HepG2 (cell line): ENCODE results near the gene ZNF593OS. TPM values are rescaled to one million over a fixed set of nuclear protein-coding genes. Genes with fewer than 3 reads are reported as not detected.

Experiments
- CERS6 ChIP-seq: sonication (generic); formaldehyde crosslinking; IDR thresholded peaks from 2 replicates; pipeline ENCODE4 v1.5.0; 2020; ENCODE audit warnings: missing genetic modification reagents
- CREM ChIP-seq, 2 experiments: sonication (generic) in 1 of 2; formaldehyde crosslinking in 1 of 2; IDR thresholded peaks; 2 replicates each; pipeline versions ENCODE4 v1.4.0 to v1.6.1; 2016 to 2020; ENCODE audit warnings: antibody characterized with exemption in 1 of 2, mild to moderate bottlenecking in 1 of 2, missing genetic modification reagents in 1 of 2
- DZIP1 ChIP-seq: sonication (generic); formaldehyde crosslinking; IDR thresholded peaks from 2 replicates; pipeline ENCODE4 v1.5.0; 2020; ENCODE audit warnings: mild to moderate bottlenecking, missing genetic modification reagents
- GABPB1 ChIP-seq: IDR thresholded peaks from 2 replicates; pipeline ENCODE4 v1.6.1; 2016; ENCODE audit warnings: mild to moderate bottlenecking, missing genetic modification reagents, moderate library complexity, missing compliant biosample characterization
- HNRNPLL ChIP-seq: fragments of 200-400 bp; formaldehyde crosslinking; IDR thresholded peaks from 2 replicates; pipeline ENCODE4 v1.6.1; 2017; ENCODE audit warnings: mild to moderate bottlenecking, low read depth, low read length; ENCODE audit not compliant: poor library complexity, severe bottlenecking
- MAZ ChIP-seq, 2 experiments: sonication (generic) in 1 of 2; formaldehyde crosslinking in 1 of 2; IDR thresholded peaks; 2 replicates each; pipeline versions ENCODE4 v1.5.0 to v1.6.1; 2012 to 2020; ENCODE audit warnings: low read depth in 2 of 2, mild to moderate bottlenecking in 2 of 2, borderline replicate concordance in 1 of 2, improper control_type of control experiment in 1 of 2, low read length in 1 of 2, missing genetic modification reagents in 1 of 2, moderate library complexity in 1 of 2
- NAIF1 ChIP-seq: sonication (generic); formaldehyde crosslinking; IDR thresholded peaks from 2 replicates; pipeline ENCODE4 v1.5.0; 2020; ENCODE audit warnings: mild to moderate bottlenecking, missing genetic modification reagents, borderline replicate concordance
- SNAPC2 ChIP-seq: sonication (generic); formaldehyde crosslinking; IDR thresholded peaks from 2 replicates; pipeline ENCODE4 v1.8.1; 2022; ENCODE audit warnings: mild to moderate bottlenecking, missing genetic modification reagents
- TEAD2 ChIP-seq: sonication (generic); formaldehyde crosslinking; IDR thresholded peaks from 2 replicates; pipeline ENCODE4 v1.9.0; 2021; ENCODE audit warnings: missing genetic modification reagents
- ZMAT5 ChIP-seq: sonication (generic); formaldehyde crosslinking; IDR thresholded peaks from 2 replicates; pipeline ENCODE4 v1.5.0; 2020; ENCODE audit warnings: mild to moderate bottlenecking, low read depth, missing genetic modification reagents, borderline replicate concordance
- ZNF253 ChIP-seq: sonication (generic); formaldehyde crosslinking; IDR thresholded peaks from 2 replicates; pipeline ENCODE4 v1.8.0; 2022; ENCODE audit warnings: mild to moderate bottlenecking, missing genetic modification reagents, borderline replicate concordance
- ZNF468 ChIP-seq: sonication (generic); formaldehyde crosslinking; IDR thresholded peaks from 2 replicates; pipeline ENCODE4 v1.8.0; 2022; ENCODE audit warnings: mild to moderate bottlenecking, moderate library complexity, missing genetic modification reagents
- ZNF530 ChIP-seq: sonication (generic); formaldehyde crosslinking; IDR thresholded peaks from 2 replicates; pipeline ENCODE4 v1.5.0; 2020; ENCODE audit warnings: low read depth, mild to moderate bottlenecking, missing genetic modification reagents
- ZNF564 ChIP-seq: sonication (generic); formaldehyde crosslinking; IDR thresholded peaks from 2 replicates; pipeline ENCODE4 v1.8.1; 2023; ENCODE audit warnings: mild to moderate bottlenecking, missing genetic modification reagents
- ZNF777 ChIP-seq: sonication (generic); formaldehyde crosslinking; IDR thresholded peaks from 2 replicates; pipeline ENCODE4 v1.4.0; 2020; ENCODE audit warnings: missing genetic modification reagents
- ZNF841 ChIP-seq: sonication (generic); formaldehyde crosslinking; IDR thresholded peaks from 2 replicates; pipeline ENCODE4 v1.8.1; 2023; ENCODE audit warnings: missing genetic modification reagents, borderline replicate concordance
- ZNF878 ChIP-seq: sonication (generic); formaldehyde crosslinking; IDR thresholded peaks from 2 replicates; pipeline ENCODE4 v1.8.1; 2023; ENCODE audit warnings: mild to moderate bottlenecking, missing genetic modification reagents, moderate library complexity
- ZSCAN21 ChIP-seq: sonication (generic); formaldehyde crosslinking; IDR thresholded peaks from 2 replicates; pipeline ENCODE4 v1.8.0; 2022; ENCODE audit warnings: mild to moderate bottlenecking, missing genetic modification reagents, moderate library complexity, borderline replicate concordance
- polyA plus RNA-seq, 8 experiments: library from polyadenylated mRNA; depleted of rRNA in 3 of 8; stranded (reverse) in 7 of 8; unstranded in 1 of 8; fragments of >200 nt; fragmentation: Illumina TruSeq in 4 of 8; extraction: Trizol in 4 of 8; gene quantifications; 2 replicates each; pipeline versions ENCODE4 v1.2.1 to v1.2.3, GENCODE V29; 2011 to 2016; ENCODE audit warnings: low read depth in 4 of 8, missing spikeins in 1 of 8, mixed read lengths in 1 of 8; ENCODE audit not compliant: insufficient read depth in 1 of 8
- total RNA-seq, 5 experiments: library from RNA; depleted of rRNA; stranded (reverse); fragments of >200 nt; fragmentation: Illumina TruSeq; extraction: Trizol; gene quantifications; 2 replicates each; pipeline ENCODE4 v1.2.3, GENCODE V29; 2016; ENCODE audit warnings: low read depth in 1 of 5
- TF ChIP-seq, protein P1 (sequence below): sonication (generic); formaldehyde crosslinking; IDR thresholded peaks from 2 replicates; pipeline ENCODE4 v1.4.0; 2020; ENCODE audit warnings: missing genetic modification reagents, borderline replicate concordance
- TF ChIP-seq, protein P2 (sequence below): sonication (generic); formaldehyde crosslinking; IDR thresholded peaks from 2 replicates; pipeline ENCODE4 v1.5.0; 2020; ENCODE audit warnings: mild to moderate bottlenecking, missing genetic modification reagents, borderline replicate concordance

Gene ZNF593OS
- total and polyA plus RNA-seq, 2 of the 13 experiments (the other 11 are each of a cell fraction or from before 2014, with no cell fraction given): not detected

DNA sequence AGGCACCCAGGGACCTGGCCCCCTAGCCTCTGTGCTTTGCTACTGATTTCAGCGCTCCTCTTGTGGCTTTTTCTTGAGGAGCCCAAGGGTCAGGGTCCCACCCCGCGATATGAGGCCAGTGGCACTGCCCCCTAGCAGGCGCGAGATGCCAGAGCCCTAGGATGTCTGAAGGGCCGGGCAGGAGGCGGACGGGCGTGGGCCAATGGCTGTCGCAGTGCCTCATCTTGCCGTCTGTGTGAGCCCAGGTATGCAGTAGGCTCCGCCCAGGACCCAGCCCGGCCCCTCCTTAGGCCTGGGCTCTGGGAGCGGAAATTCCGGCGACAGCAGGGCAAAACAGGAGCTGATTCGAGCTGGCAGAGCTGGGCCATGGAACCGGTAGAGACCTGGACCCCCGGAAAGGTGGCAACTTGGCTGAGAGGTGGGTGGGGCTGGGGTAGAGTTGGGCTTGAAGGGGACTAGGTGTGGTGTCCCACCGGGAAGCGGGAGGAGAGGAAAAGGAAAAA, 5.6 kb upstream of the ZNF593OS start, which contains the start of gene CNKSR1 (continued):
- TF ChIP-seq ZNF777 (CRISPR knock-in tag) (peak; percentile 57; the same call in 1 of the 2 replicates), ZNF564 (CRISPR knock-in tag) (no peak), CREM (IDR thresholded peaks at IDR 0.05) (no peak), CREM (CRISPR knock-in tag; IDR thresholded peaks at IDR 0.05) (no peak), ZSCAN21 (CRISPR knock-in tag) (0 out of 2 replicates have a peak, but pooled peaks have one; percentile 41), HNRNPLL (peak; percentile 83), ZMAT5 (CRISPR knock-in tag) (no peak), ZNF530 (no peak), SNAPC2 (no peak), ZNF253 (CRISPR knock-in tag) (no peak), NAIF1 (CRISPR knock-in tag) (no peak), ZNF841 (CRISPR knock-in tag) (no peak), ZNF468 (CRISPR knock-in tag) (no peak), CERS6 (CRISPR knock-in tag) (no peak), ZNF878 (CRISPR knock-in tag) (no peak), DZIP1 (CRISPR knock-in tag) (no peak), MAZ (IDR thresholded peaks at IDR 0.05; ENCODE audit: borderline replicate concordance, low read depth, low read length) (no peak), MAZ (CRISPR knock-in tag; IDR thresholded peaks at IDR 0.05; ENCODE audit: low read depth) (peak; percentile 42; the same call in 1 of the 2 replicates), GABPB1 (CRISPR knock-in tag) (peak; percentile 68; the same call in 1 of the 2 replicates), TEAD2 (CRISPR knock-in tag) (no peak)
- TF ChIP-seq, protein P1, sequence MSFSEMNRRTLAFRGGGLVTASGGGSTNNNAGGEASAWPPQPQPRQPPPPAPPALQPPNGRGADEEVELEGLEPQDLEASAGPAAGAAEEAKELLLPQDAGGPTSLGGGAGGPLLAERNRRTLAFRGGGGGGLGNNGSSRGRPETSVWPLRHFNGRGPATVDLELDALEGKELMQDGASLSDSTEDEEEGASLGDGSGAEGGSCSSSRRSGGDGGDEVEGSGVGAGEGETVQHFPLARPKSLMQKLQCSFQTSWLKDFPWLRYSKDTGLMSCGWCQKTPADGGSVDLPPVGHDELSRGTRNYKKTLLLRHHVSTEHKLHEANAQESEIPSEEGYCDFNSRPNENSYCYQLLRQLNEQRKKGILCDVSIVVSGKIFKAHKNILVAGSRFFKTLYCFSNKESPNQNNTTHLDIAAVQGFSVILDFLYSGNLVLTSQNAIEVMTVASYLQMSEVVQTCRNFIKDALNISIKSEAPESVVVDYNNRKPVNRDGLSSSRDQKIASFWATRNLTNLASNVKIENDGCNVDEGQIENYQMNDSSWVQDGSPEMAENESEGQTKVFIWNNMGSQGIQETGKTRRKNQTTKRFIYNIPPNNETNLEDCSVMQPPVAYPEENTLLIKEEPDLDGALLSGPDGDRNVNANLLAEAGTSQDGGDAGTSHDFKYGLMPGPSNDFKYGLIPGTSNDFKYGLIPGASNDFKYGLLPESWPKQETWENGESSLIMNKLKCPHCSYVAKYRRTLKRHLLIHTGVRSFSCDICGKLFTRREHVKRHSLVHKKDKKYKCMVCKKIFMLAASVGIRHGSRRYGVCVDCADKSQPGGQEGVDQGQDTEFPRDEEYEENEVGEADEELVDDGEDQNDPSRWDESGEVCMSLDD: no peak
- TF ChIP-seq, protein P2, sequence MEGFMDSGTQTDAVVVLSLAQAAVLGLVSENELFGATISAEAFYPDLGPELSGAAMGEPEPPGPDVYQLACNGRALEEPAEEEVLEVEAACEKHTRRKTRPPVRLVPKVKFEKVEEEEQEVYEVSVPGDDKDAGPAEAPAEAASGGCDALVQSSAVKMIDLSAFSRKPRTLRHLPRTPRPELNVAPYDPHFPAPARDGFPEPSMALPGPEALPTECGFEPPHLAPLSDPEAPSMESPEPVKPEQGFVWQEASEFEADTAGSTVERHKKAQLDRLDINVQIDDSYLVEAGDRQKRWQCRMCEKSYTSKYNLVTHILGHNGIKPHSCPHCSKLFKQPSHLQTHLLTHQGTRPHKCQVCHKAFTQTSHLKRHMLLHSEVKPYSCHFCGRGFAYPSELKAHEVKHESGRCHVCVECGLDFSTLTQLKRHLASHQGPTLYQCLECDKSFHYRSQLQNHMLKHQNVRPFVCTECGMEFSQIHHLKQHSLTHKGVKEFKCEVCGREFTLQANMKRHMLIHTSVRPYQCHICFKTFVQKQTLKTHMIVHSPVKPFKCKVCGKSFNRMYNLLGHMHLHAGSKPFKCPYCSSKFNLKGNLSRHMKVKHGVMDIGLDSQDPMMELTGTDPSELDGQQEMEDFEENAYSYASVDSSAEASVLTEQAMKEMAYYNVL (CRISPR knock-in tag): no peak
